H4 (cell line): ENCODE results near the gene LSS. TPM values are rescaled to one million over a fixed set of nuclear protein-coding genes. Genes with fewer than 3 reads are reported as not detected.

Experiments used
- DNase-seq: peaks from one replicate; pipeline ENCODE4 v3.0.0-alpha.2; 2015; ENCODE audit warnings: low spot score
- total RNA-seq: library from RNA; depleted of rRNA; stranded (reverse); fragments of >200 nt; shearing (Covaris generic); gene quantifications from 2 replicates; pipeline ENCODE4 v1.2.3, GENCODE V29; 2014

LSS gene
- total RNA-seq, 1 experiment from 2014 or later: 46.4 TPM

GRCh38 chr21:46218906-46219590, 9.5 kb downstream of the LSS start:
- no peak for DNase-seq

- DNase-seq: no peak
Measured at GRCh38 chr21:46217511-46218196, 10.9 kb downstream of the LSS start.

GRCh38 chr21:46216132-46216747, 12.3 kb downstream of the LSS start:
- no peak for DNase-seq

- DNase-seq: no peak
Measured at GRCh38 chr21:46215436-46216131, 13.0 kb downstream of the LSS start.

GRCh38 chr21:46214478-46215340, 13.9 kb downstream of the LSS start:
- no peak for DNase-seq

GRCh38 chr21:46213620-46214286, 14.8 kb downstream of the LSS start:
- no peak for DNase-seq

- DNase-seq: no peak
Measured at GRCh38 chr21:46212721-46213484, 15.7 kb downstream of the LSS start.

- no peak for DNase-seq
Measured at GRCh38 chr21:46211786-46212720, 16.5 kb downstream of the LSS start.

- no peak for DNase-seq
Measured at GRCh38 chr21:46211376-46211775, 17.2 kb downstream of the LSS start.

GRCh38 chr21:46210378-46211136, 18.0 kb downstream of the LSS start:
- no peak for DNase-seq

GRCh38 chr21:46208761-46209721, 19.5 kb downstream of the LSS start:
- DNase-seq: no peak

- no peak for DNase-seq
Measured at GRCh38 chr21:46207920-46208591, 20.5 kb downstream of the LSS start.

GRCh38 chr21:46207006-46207919, 21.3 kb downstream of the LSS start:
- DNase-seq: no peak

- DNase-seq: no peak
Measured at GRCh38 chr21:46206163-46207005, 22.2 kb downstream of the LSS start.
